Keratinocyte (primary cell): ENCODE results near the gene NF2. TPM values are rescaled to one million over a fixed set of nuclear protein-coding genes. Genes with fewer than 3 reads are reported as not detected.

Source experiments
- DNase-seq: peaks from one replicate; pipeline ENCODE4 v3.0.0-alpha.2; 2011; ENCODE audit warnings: low read depth, missing footprints, low spot score
- FAIRE-seq: peaks from 2 replicates; lab custom pipeline; 2011; peaks lifted over from hg19 to GRCh38; lab: Jason Lieb, UNC
- H2AFZ ChIP-seq: 2 replicates; pipeline ENCODE4 v1.6.0; 2012; ENCODE audit warnings: low read length, control low read depth, inconsistent platforms; ENCODE audit not compliant: control insufficient read depth
- H3K27ac ChIP-seq: 2 replicates; pipeline ENCODE4 v1.5.1; 2011; ENCODE audit warnings: low read length; ENCODE audit not compliant: control insufficient read depth, insufficient read depth
- H3K27me3 ChIP-seq: 3 replicates; pipeline ENCODE4 v1.6.0; 2011; ENCODE audit warnings: low read length; ENCODE audit not compliant: control insufficient read depth, insufficient read depth; ENCODE audit errors: extremely low read depth
- H3K36me3 ChIP-seq, 2 experiments: 2 replicates in 1 of 2; 3 replicates in 1 of 2; pipeline ENCODE4 v1.5.1; 2011; ENCODE audit warnings: low read length in 2 of 2, mild to moderate bottlenecking in 1 of 2; ENCODE audit not compliant: control insufficient read depth in 2 of 2, insufficient read depth in 2 of 2; ENCODE audit errors: extremely low read depth in 1 of 2
- H3K4me1 ChIP-seq: 3 replicates; pipeline ENCODE4 v1.5.1; 2011; ENCODE audit warnings: low read length; ENCODE audit not compliant: control insufficient read depth, insufficient read depth; ENCODE audit errors: extremely low read depth
- H3K4me2 ChIP-seq: 3 replicates; pipeline ENCODE4 v1.6.0; 2011; ENCODE audit warnings: low read depth, low read length; ENCODE audit not compliant: control insufficient read depth, insufficient read depth; ENCODE audit errors: extremely low read depth
- H3K4me3 ChIP-seq, 3 experiments: fragments of 200-600 bp in 1 of 3; sonication (generic) in 1 of 3; 2 replicates in 2 of 3; 3 replicates in 1 of 3; pipeline ENCODE4 v1.5.1; 2011 to 2016; ENCODE audit warnings: low read length in 3 of 3, mild to moderate bottlenecking in 3 of 3, control low read depth in 2 of 3, inconsistent platforms in 1 of 3, low read depth in 1 of 3, mixed read lengths in 1 of 3, mixed run types in 1 of 3, moderate library complexity in 1 of 3; ENCODE audit not compliant: control insufficient read depth in 2 of 3, insufficient read depth in 2 of 3; ENCODE audit errors: extremely low read depth in 1 of 3
- H3K79me2 ChIP-seq: 2 replicates; pipeline ENCODE4 v1.6.0; 2012; ENCODE audit warnings: low read length; ENCODE audit not compliant: control insufficient read depth, insufficient read depth
- H3K9ac ChIP-seq: 3 replicates; pipeline ENCODE4 v1.6.0; 2011; ENCODE audit warnings: low read length; ENCODE audit not compliant: control insufficient read depth, insufficient read depth; ENCODE audit errors: extremely low read depth
- H3K9me1 ChIP-seq: 3 replicates; pipeline ENCODE4 v1.6.0; 2011; ENCODE audit warnings: low read length; ENCODE audit not compliant: control insufficient read depth, insufficient read depth; ENCODE audit errors: extremely low read depth
- H3K9me3 ChIP-seq: 2 replicates; pipeline ENCODE4 v1.5.1; 2012; ENCODE audit warnings: low read depth, low read length; ENCODE audit not compliant: control insufficient read depth
- H4K20me1 ChIP-seq: 3 replicates; pipeline ENCODE4 v1.6.0; 2011; ENCODE audit warnings: low read length; ENCODE audit not compliant: control insufficient read depth, insufficient read depth; ENCODE audit errors: extremely low read depth
- CTCF ChIP-seq, 3 experiments: IDR thresholded peaks in 1 of 3; conservative IDR thresholded peaks in 1 of 3; optimal IDR thresholded peaks in 1 of 3; 2 replicates in 2 of 3; 3 replicates in 1 of 3; pipeline versions ENCODE3 to v1.5.1; 2011; ENCODE audit warnings: low read length in 3 of 3, mild to moderate bottlenecking in 3 of 3, moderate library complexity in 2 of 3, control low read depth in 1 of 3, inconsistent platforms in 1 of 3; ENCODE audit not compliant: insufficient read depth in 2 of 3; ENCODE audit errors: extremely low read depth in 1 of 3
- EZH2 ChIP-seq: IDR thresholded peaks from one replicate; pipeline ENCODE4 v1.6.1; 2012; ENCODE audit warnings: inconsistent platforms, mild to moderate bottlenecking, low read length, moderate library complexity
- dilution Hi-C: fragments of 300-500 bp; cut with MboI; formaldehyde crosslinking; loops from one replicate; pipeline ENCODE4 v1.7.0; 2020; ENCODE audit warnings: low sequenced_read_pairs; ENCODE audit not compliant: extremely low pct_ligation_motif_present
- polyA plus RNA-seq, 5 experiments: library from polyadenylated mRNA; depleted of rRNA in 3 of 5; stranded (reverse) in 3 of 5; stranded (forward) in 1 of 5; unstranded in 1 of 5; fragments of >200 nt; gene quantifications; 1 replicate in 1 of 5; 2 replicates in 3 of 5; 3 replicates in 1 of 5; pipeline versions ENCODE4 v1.2.1 to v1.2.3, GENCODE V29; 2011 to 2012; ENCODE audit warnings: missing spikeins in 2 of 5, low read depth in 1 of 5, low replicate concordance in 1 of 5

The NF2 gene
- polyA plus RNA-seq, 1 donor (not counting 4 experiments of a cell fraction or from before 2014, with no cell fraction given): 50.2 TPM

GRCh38 chr22:29578462-29579200 lies 24.8 kb upstream of the NF2 start:
- Histone ChIP-seq H3K79me2 (peaks cover 11% of the 10 kb centered on the region), H3K9me1 (no peaks in the 10 kb centered on the region), H3K27ac (no peak overlapping the region), H3K4me2 (no peak overlapping the region), H3K9me3 (no peaks in the 10 kb centered on the region), H3K9ac (no peak overlapping the region), H3K4me1 (peaks cover 13% of the 10 kb centered on the region), H2AFZ (no peak overlapping the region), H4K20me1 (no peaks in the 10 kb centered on the region), H3K27me3 (no peaks in the 10 kb centered on the region), H3K4me3 (no peak overlapping the region), H3K36me3 (peaks cover 2 to 3% of the 10 kb centered on the region in 2 experiments)
- TF ChIP-seq CTCF (optimal IDR thresholded peaks at IDR 0.05 in 1 of 3, IDR thresholded peaks at IDR 0.05 in 1 of 3, conservative IDR thresholded peaks at IDR 0.05 in 1 of 3; ENCODE audit: extremely low read depth in 1 of 3, insufficient read depth in 2 of 3, low read length in 3 of 3) (no peak), EZH2 (no peak)
- FAIRE-seq (no peak), DNase-seq (no peak)
- dilution Hi-C loops: no loop called here

- Histone ChIP-seq H3K4me1 (peaks cover 13% of the 10 kb centered on the region), H3K9me3 (no peaks in the 10 kb centered on the region), H2AFZ (peak overlapping the region; percentile 63), H3K9me1 (no peaks in the 10 kb centered on the region), H3K27ac (peak overlapping the region; percentile 43), H3K36me3 (peaks cover 0 to 3% of the 10 kb centered on the region in 2 experiments), H3K79me2 (peaks cover 11% of the 10 kb centered on the region), H3K9ac (peak overlapping the region; percentile 78), H3K4me2 (peak overlapping the region; percentile 93), H3K27me3 (no peaks in the 10 kb centered on the region), H4K20me1 (no peaks in the 10 kb centered on the region), H3K4me3 (peak overlapping the region; percentile 79 to 88 (median 83))
- no peak for DNase-seq
- TF ChIP-seq CTCF (optimal IDR thresholded peaks at IDR 0.05 in 1 of 3, IDR thresholded peaks at IDR 0.05 in 1 of 3, conservative IDR thresholded peaks at IDR 0.05 in 1 of 3; ENCODE audit: extremely low read depth in 1 of 3, insufficient read depth in 2 of 3, low read length in 3 of 3): no peak
- no peak for TF ChIP-seq EZH2
- dilution Hi-C loops: no loop called here
- FAIRE-seq: no peak
Observed at GRCh38 chr22:29580200-29580810, 23.1 kb upstream of the NF2 start.
